Testis (tissue), 3 donors: ENCODE measurements around the gene KRT74. TPM values are rescaled to one million over a fixed set of nuclear protein-coding genes. Genes with fewer than 3 reads are reported as not detected.

Source experiments
- DNase-seq: peaks from one replicate; pipeline ENCODE4 v3.0.0-alpha.2; 2019
- H3K27ac ChIP-seq, 2 donors: fragments of 200-600 bp; sonication (generic); one replicate each; pipeline ENCODE4 v1.5.1; 2019
- H3K27me3 ChIP-seq: fragments of 200-600 bp; sonication (generic); one replicate; pipeline ENCODE4 v1.5.1; 2019
- H3K36me3 ChIP-seq: fragments of 200-600 bp; sonication (generic); one replicate; pipeline ENCODE4 v1.5.1; 2017; ENCODE audit warnings: low read depth; ENCODE audit errors: missing control alignments
- H3K4me1 ChIP-seq: fragments of 200-600 bp; sonication (generic); one replicate; pipeline ENCODE4 v1.5.1; 2019
- H3K4me3 ChIP-seq, 2 donors: fragments of 200-600 bp; sonication (generic); one replicate each; pipeline ENCODE4 v1.5.1; 2017 to 2019
- H3K9me3 ChIP-seq: fragments of 200-600 bp; sonication (generic); one replicate; pipeline ENCODE4 v1.5.1; 2017
- CTCF ChIP-seq, 3 experiments: fragments of 450-650 bp in 2 of 3; fragments of 200-600 bp in 1 of 3; sonication (generic) in 1 of 3; IDR thresholded peaks; one replicate each; pipeline ENCODE4 v1.5.1; 2016 to 2019; ENCODE audit warnings: antibody characterized with exemption in 3 of 3, mild to moderate bottlenecking in 2 of 3, moderate library complexity in 1 of 3
- POLR2A ChIP-seq: fragments of 450-650 bp; IDR thresholded peaks from one replicate; pipeline ENCODE4 v1.6.1; 2017; ENCODE audit warnings: antibody characterized with exemption, mild to moderate bottlenecking, moderate library complexity
- WGBS, 2 donors: methylation state at CpG; one replicate each; pipeline ENCODE4 v1.1.5; 2018; 5-methylcytosine and 5-hydroxymethylcytosine counted together
- intact Hi-C: fragments of 100-400 bp; cut with DNase I; formaldehyde crosslinking; loops from one replicate; pipeline ENCODE4 v1.15.1; 2023; ENCODE audit warnings: low total_unique reads
- polyA plus RNA-seq: library from polyadenylated mRNA; stranded (reverse); fragments of 350-450 nt; fragmentation: Illumina TruSeq; extraction: RNeasy Lipid Tissue Mini Kit (QIAGEN cat#74804); gene quantifications from one replicate; pipeline ENCODE4 v1.2.3, GENCODE V29; 2014; ENCODE audit warnings: low read depth, low replicate concordance; ENCODE audit not compliant: insufficient read depth
- total RNA-seq, 2 donors: library from RNA; depleted of rRNA; stranded (reverse); fragments of >200 nt; gene quantifications; one replicate each; pipeline ENCODE4 v1.2.3, GENCODE V29; 2016

The KRT74 gene
- total and polyA plus RNA-seq, 3 donors from 2014 or later = 0.87 to 3.9 (median 2.2) TPM

- Histone ChIP-seq H3K27me3 (no peaks in the 10 kb centered on the region), H3K36me3 (no peaks in the 10 kb centered on the region), H3K27ac (no peak overlapping the region), H3K4me1 (no peaks in the 10 kb centered on the region), H3K9me3 (no peaks in the 10 kb centered on the region), H3K4me3 (no peak overlapping the region)
- TF ChIP-seq CTCF (IDR thresholded peaks at IDR 0.05) (no peak), POLR2A (no peak)
- DNase-seq = no peak
- 86 to 87% methylated on average over 9 to 10 of the region's 10 CpGs for WGBS, 2 donors
- intact Hi-C loops = no loop called here
Measured at GRCh38 chr12:52579468-52580465, 6.1 kb upstream of the KRT74 start.

- WGBS, 2 donors = 97 to 100% methylated on average over 3 of the region's 3 CpGs
Measured at GRCh38 chr12:52578469-52578868, 4.8 kb upstream of the KRT74 start.

GRCh38 chr12:52577316-52577715 is 3.7 kb upstream of the KRT74 start:
- H3K9me3 ChIP-seq = no peaks in the 10 kb centered on the region
- H3K4me1 ChIP-seq = no peaks in the 10 kb centered on the region
- intact Hi-C loops = no loop called here
- no peaks in the 10 kb centered on the region for H3K36me3 ChIP-seq
- no peak for TF ChIP-seq POLR2A
- TF ChIP-seq CTCF (IDR thresholded peaks at IDR 0.05) = no peak
- H3K4me3 ChIP-seq = no peak overlapping the region
- WGBS, 2 donors = 93 to 96% methylated on average over 8 of the region's 8 CpGs
- DNase-seq = no peak
- H3K27ac ChIP-seq = no peak overlapping the region
- H3K27me3 ChIP-seq = no peaks in the 10 kb centered on the region

More at GRCh38 chr12:52578469-52578868, 4.8 kb upstream of the KRT74 start:
- no peaks in the 10 kb centered on the region for H3K27me3 ChIP-seq
- no peaks in the 10 kb centered on the region for H3K4me1 ChIP-seq
- intact Hi-C loops = no loop called here
- TF ChIP-seq POLR2A (no peak), CTCF (IDR thresholded peaks at IDR 0.05) (no peak)
- H3K4me3 ChIP-seq = no peak overlapping the region
- no peak overlapping the region for H3K27ac ChIP-seq
- no peaks in the 10 kb centered on the region for H3K9me3 ChIP-seq
- H3K36me3 ChIP-seq = no peaks in the 10 kb centered on the region
- DNase-seq = no peak

- no peaks in the 10 kb centered on the region for H3K4me1 ChIP-seq
- no peak overlapping the region for H3K27ac ChIP-seq
- no peaks in the 10 kb centered on the region for H3K9me3 ChIP-seq
- TF ChIP-seq CTCF (IDR thresholded peaks at IDR 0.05) = no peak
- TF ChIP-seq POLR2A = no peak
- H3K27me3 ChIP-seq = no peaks in the 10 kb centered on the region
- WGBS, 2 donors = 93 to 98% methylated on average over 3 of the region's 3 CpGs
- H3K36me3 ChIP-seq = no peaks in the 10 kb centered on the region
- no peak overlapping the region for H3K4me3 ChIP-seq
- DNase-seq = no peak
- intact Hi-C loops = no loop called here
Measured at GRCh38 chr12:52575948-52576347, 2.3 kb upstream of the KRT74 start.
